K562 (cell line): Measurements from ENCODE around the gene ZNF106. TPM values are rescaled to one million over a fixed set of nuclear protein-coding genes. Genes with fewer than 3 reads are reported as not detected.

Source experiments
- ATAC-seq: fragments of 200-7000 bp; cut with Tn5 transposase; 3 replicates; pipeline ENCODE4 v1.9.1; 2020; ENCODE audit warnings: moderate library complexity
- BruUV-seq: library from RNA; stranded (reverse); fragments of 400-500 nt; replicated peaks from 2 replicates; lab custom pipeline; 2021; lab: Mats Ljungman, UMichigan
- CTCF ChIA-PET: fragments of 300-600 bp; formaldehyde crosslinking; extraction: SDS; loops from one replicate; lab custom pipeline; 2021; ENCODE audit warnings: low intra/inter-chr PET ratio; lab: Yijun Ruan, JAX
- POLR2A ChIA-PET: fragments of 300-600, 350-650 bp; sonication (Branson Sonifier 250); formaldehyde crosslinking; extraction: SDS; loops from one replicate; lab custom pipeline; 2021; ENCODE audit warnings: antibody characterized with exemption, inconsistent platforms; lab: Yijun Ruan, JAX
- DNase-seq, 4 experiments: peaks; one replicate each; pipeline versions ENCODE4 v3.0.0 to v3.0.0-alpha.2; 2011 to 2018; ENCODE audit warnings: low spot score in 3 of 4, mixed read lengths in 3 of 4; ENCODE audit errors: extremely low read depth in 1 of 4
- FAIRE-seq: peaks from 2 replicates; lab custom pipeline; 2011; peaks lifted over from hg19 to GRCh38; lab: Jason Lieb, UNC
- H2AFZ ChIP-seq: 2 replicates; pipeline ENCODE4 v1.6.0; 2011; ENCODE audit warnings: low read depth, low read length, control low read depth, inconsistent platforms
- H3K27ac ChIP-seq: fragments of 200-600 bp; 3 replicates; pipeline ENCODE4 v1.8.0; 2011; ENCODE audit warnings: low read depth, mild to moderate bottlenecking, control low read depth, inconsistent platforms, low read length, moderate library complexity, mixed read lengths; ENCODE audit errors: extremely low read depth
- H3K27me3 ChIP-seq, 2 experiments: fragments of 300-600 bp in 1 of 2; 2 replicates in 1 of 2; 3 replicates in 1 of 2; pipeline versions ENCODE4 v1.6.0 to v1.8.0; 2011; ENCODE audit warnings: inconsistent platforms in 2 of 2, low read length in 2 of 2, mild to moderate bottlenecking in 1 of 2, mixed read lengths in 1 of 2, moderate library complexity in 1 of 2; ENCODE audit not compliant: control insufficient read depth in 2 of 2, insufficient read depth in 2 of 2
- H3K36me3 ChIP-seq: fragments of 300-600 bp; 3 replicates; pipeline ENCODE4 v1.8.0; 2011; ENCODE audit warnings: mild to moderate bottlenecking, low read length, inconsistent platforms; ENCODE audit not compliant: control insufficient read depth, insufficient read depth
- H3K4me1 ChIP-seq, 2 experiments: fragments of 200-600 bp in 1 of 2; replicated peaks in 1 of 2; 2 replicates in 1 of 2; 3 replicates in 1 of 2; pipeline versions ENCODE4 v1.5.1 to v1.8.0; 2011; ENCODE audit warnings: inconsistent platforms in 2 of 2, low read length in 2 of 2, mild to moderate bottlenecking in 1 of 2, mixed read lengths in 1 of 2, moderate library complexity in 1 of 2; ENCODE audit not compliant: control insufficient read depth in 2 of 2, insufficient read depth in 2 of 2
- H3K4me2 ChIP-seq: 2 replicates; pipeline ENCODE4 v1.6.1; 2011; ENCODE audit warnings: low read length, control low read depth, inconsistent platforms, mixed read lengths; ENCODE audit not compliant: insufficient read depth
- H3K4me3 ChIP-seq: fragments of 200-600 bp; sonication (generic), shearing (Covaris generic); 2 replicates; pipeline ENCODE4 v1.5.1; 2016; ENCODE audit warnings: control low read depth, inconsistent platforms
- H3K79me2 ChIP-seq: fragments of 200-600 bp; 3 replicates; pipeline ENCODE4 v1.8.0; 2011; ENCODE audit warnings: low read length, inconsistent platforms; ENCODE audit not compliant: control insufficient read depth, insufficient read depth
- H3K9ac ChIP-seq, 2 experiments: 2 replicates each; pipeline versions ENCODE4 v1.6.0 to v1.6.1; 2011; ENCODE audit warnings: low read depth in 2 of 2, low read length in 2 of 2, control low read depth in 1 of 2, inconsistent platforms in 1 of 2, mild to moderate bottlenecking in 1 of 2, mixed read lengths in 1 of 2; ENCODE audit not compliant: insufficient read depth in 1 of 2
- H3K9me1 ChIP-seq: one replicate; pipeline ENCODE4 v1.6.0; 2011; ENCODE audit warnings: inconsistent platforms, mild to moderate bottlenecking, low read length, moderate library complexity; ENCODE audit not compliant: control insufficient read depth, insufficient read depth
- H3K9me3 ChIP-seq: replicated peaks from 2 replicates; pipeline ENCODE4 v1.5.1; 2011; ENCODE audit warnings: low read depth, low read length, inconsistent platforms; ENCODE audit not compliant: control insufficient read depth, insufficient read depth
- H4K20me1 ChIP-seq: replicated peaks from 2 replicates; pipeline ENCODE4 v1.6.1; 2011; ENCODE audit warnings: low read length, inconsistent platforms, mixed read lengths; ENCODE audit not compliant: control insufficient read depth, insufficient read depth
- BRD9 ChIP-seq: fragments of 450-650 bp; IDR thresholded peaks from 2 replicates; pipeline ENCODE4 v1.6.1; 2018; ENCODE audit warnings: low read depth; ENCODE audit not compliant: partially characterized antibody
- GTF2F1 ChIP-seq: IDR thresholded peaks from 2 replicates; pipeline ENCODE4 v1.6.1; 2011; ENCODE audit warnings: low read depth, low read length, improper control_type of control experiment
- IRF2 ChIP-seq: sonication (generic); formaldehyde crosslinking; IDR thresholded peaks from 2 replicates; pipeline ENCODE4 v1.8.1; 2022; ENCODE audit warnings: mild to moderate bottlenecking, missing genetic modification reagents
- MXD1 ChIP-seq: fragments of 250-450 bp; sonication (Bioruptor Pico); IDR thresholded peaks from 2 replicates; pipeline ENCODE4 v1.8.0; 2021; ENCODE audit warnings: borderline replicate concordance, mild to moderate bottlenecking, moderate library complexity; ENCODE audit not compliant: poor library complexity, severe bottlenecking
- NFATC3 ChIP-seq: fragments of 450-650 bp; IDR thresholded peaks from 2 replicates; pipeline ENCODE4 v1.6.1; 2017; ENCODE audit warnings: mild to moderate bottlenecking
- NRF1 ChIP-seq, 2 experiments: fragments of 450-650 bp; IDR thresholded peaks in 1 of 2; conservative IDR thresholded peaks in 1 of 2; 2 replicates each; pipeline ENCODE4 v1.6.1; 2014; ENCODE audit warnings: mild to moderate bottlenecking in 2 of 2
- RBM17 ChIP-seq: fragments of 200-400 bp; formaldehyde crosslinking; IDR thresholded peaks from 2 replicates; pipeline ENCODE4 v1.6.1; 2017; ENCODE audit warnings: low read depth, mild to moderate bottlenecking, low read length, borderline replicate concordance
- THAP7 ChIP-seq: fragments of 250-450 bp; sonication (Bioruptor Pico); IDR thresholded peaks from 2 replicates; pipeline ENCODE4 v1.5.0; 2021
- ZNF12 ChIP-seq: sonication (generic); formaldehyde crosslinking; IDR thresholded peaks from 2 replicates; pipeline ENCODE4 v1.4.0; 2020; ENCODE audit warnings: mild to moderate bottlenecking, missing genetic modification reagents
- ZNF239 ChIP-seq: fragments of 250-450 bp; sonication (Bioruptor Pico); IDR thresholded peaks from 2 replicates; pipeline ENCODE4 v1.4.0; 2020; ENCODE audit warnings: mild to moderate bottlenecking
- ZNF280A ChIP-seq: fragments of 450-650 bp; IDR thresholded peaks from 2 replicates; pipeline ENCODE4 v1.6.1; 2018; ENCODE audit warnings: mild to moderate bottlenecking, low read depth; ENCODE audit not compliant: partially characterized antibody
- ZNF318 ChIP-seq, 2 experiments: fragments of 450-650 bp; IDR thresholded peaks; 2 replicates each; pipeline ENCODE4 v1.6.1; 2016; ENCODE audit warnings: mild to moderate bottlenecking in 2 of 2, borderline replicate concordance in 1 of 2, low read depth in 1 of 2, moderate library complexity in 1 of 2
- in situ Hi-C: fragments of 300-500 bp; cut with MboI; formaldehyde crosslinking; loops from 4 replicates; pipeline ENCODE4 v1.15.0; 2018; ENCODE audit warnings: inconsistent platforms, mixed read lengths
- intact Hi-C: fragments of 100-400 bp; cut with micrococcal nuclease; formaldehyde crosslinking; loops from 2 replicates; pipeline ENCODE4 v1.14.2; 2022
- polyA plus RNA-seq, 8 experiments: library from polyadenylated mRNA; depleted of rRNA in 4 of 8; stranded (reverse) in 5 of 8; unstranded in 3 of 8; fragments of >200 nt; fragmentation: Nextera tagmentation in 2 of 8; fragmentation: Illumina TruSeq in 1 of 8; extraction: Ambion mirVana in 2 of 8; extraction: Trizol in 1 of 8; gene quantifications; 2 replicates each; pipeline versions ENCODE4 v1.2.1 to v1.2.3, GENCODE V29; 2011 to 2014; ENCODE audit warnings: inconsistent platforms in 1 of 8, missing spikeins in 1 of 8
- total RNA-seq, 7 experiments: library from RNA; depleted of rRNA in 6 of 7; stranded (reverse); fragments of >200 nt in 6 of 7; fragmentation: Illumina TruSeq in 2 of 7; extraction: Trizol in 2 of 7; gene quantifications; 2 replicates each; pipeline versions ENCODE4 v1.2.1 to v1.2.3, GENCODE V29; 2011 to 2021; ENCODE audit warnings: low replicate concordance in 1 of 7

ZNF106 gene
- total and polyA plus RNA-seq, 9 of the 15 experiments (the other 6 are each of a cell fraction or from before 2014, with no cell fraction given): 14.4 to 55.3 (median 33.7) TPM

GRCh38 chr15:42456531-42456930 is 34.4 kb downstream of the ZNF106 start:
- Histone ChIP-seq H3K27me3 (no peaks in the 10 kb centered on the region), H3K9ac (no peak overlapping the region), H3K4me1 (no peaks in the 10 kb centered on the region), H3K9me3 (no peaks in the 10 kb centered on the region), H3K27ac (no peak overlapping the region), H2AFZ (no peak overlapping the region), H3K9me1 (no peaks in the 10 kb centered on the region), H3K4me3 (no peak overlapping the region), H3K4me2 (no peak overlapping the region), H3K36me3 (peaks cover 26% of the 10 kb centered on the region; the same call in 2 of the 3 replicates), H3K79me2 (no peaks in the 10 kb centered on the region; the same call in 2 of the 3 replicates), H4K20me1 (no peaks in the 10 kb centered on the region; the same call in 1 of the 2 replicates)
- ChIA-PET CTCF (no interaction called here), POLR2A (interaction anchor here (0.6 kb wide), 1 partner anchor 15 kb away, joined by 3 read pairs; no protein-coding TSS in a partner anchor)
- no peak for ATAC-seq
- in situ Hi-C loops (no loop called here), intact Hi-C loops (no loop called here)
- no TSS peak for BruUV-seq
- no peak for DNase-seq
- FAIRE-seq: no peak
- TF ChIP-seq NFATC3 (no peak), ZNF239 (CRISPR knock-in tag) (no peak), GTF2F1 (no peak), BRD9 (no peak), RBM17 (no peak), NRF1 (conservative IDR thresholded peaks at IDR 0.05 in 1 of 2, IDR thresholded peaks at IDR 0.05 in 1 of 2) (no peak), ZNF12 (no peak), ZNF318 (IDR thresholded peaks at IDR 0.05; ENCODE audit: borderline replicate concordance in 1 of 2, low read depth in 1 of 2) (no peak), ZNF280A (no peak), MXD1 (CRISPR knock-in tag) (no peak), IRF2 (CRISPR knock-in tag) (no peak), THAP7 (no peak)
